Measurements from ENCODE around the gene FAM50B.

FAM50B gene

DNA sequence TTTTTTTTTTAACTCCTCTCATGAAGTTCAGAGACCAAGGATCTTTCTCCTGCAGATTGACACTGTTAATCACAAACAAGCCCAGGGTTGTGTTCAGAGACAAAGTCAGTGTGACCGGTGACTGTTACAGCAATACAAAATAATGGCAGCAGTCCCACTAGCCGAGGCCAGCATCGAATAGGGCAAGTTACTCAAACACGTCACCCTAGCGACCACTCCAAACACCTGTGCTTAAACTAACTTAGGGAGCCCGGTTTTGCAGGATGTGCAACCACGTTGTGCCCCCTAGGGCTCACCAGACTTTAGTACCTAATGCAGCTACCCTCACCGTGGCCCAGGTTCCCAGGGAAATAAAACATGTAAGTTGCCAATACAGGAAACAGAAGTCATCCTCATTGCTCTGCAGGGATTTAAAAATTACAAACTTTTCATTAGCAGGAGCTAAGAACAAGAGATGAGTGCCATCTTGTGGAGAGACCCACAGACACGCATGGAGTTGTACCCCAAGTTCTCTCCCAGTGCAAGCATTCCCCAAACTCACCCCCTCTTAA, 38.1 kb downstream of the FAM50B start:
- H3K4me1 Mint-ChIP-seq, result no peaks in the 10 kb centered on the region
- no peak for DNase-seq (ENCODE audit: low spot score in 2 of 2)
- ATAC-seq, result peak; percentile 39
- H3K27ac Mint-ChIP-seq, result no peak overlapping the region
- no peaks in the 10 kb centered on the region for H3K9me3 Mint-ChIP-seq
- H3K4me3 Mint-ChIP-seq, result no peak overlapping the region
- H3K36me3 Mint-ChIP-seq, result no peaks in the 10 kb centered on the region

- Mint-ChIP-seq H3K9me3 (no peaks in the 10 kb centered on the region), H3K36me3 (no peaks in the 10 kb centered on the region), H3K27ac (no peak overlapping the region), H3K4me1 (no peaks in the 10 kb centered on the region), H3K4me3 (no peak overlapping the region)
- ATAC-seq, result no peak
- DNase-seq (ENCODE audit: low spot score in 2 of 2), result no peak
These were observed 39.2 kb downstream of the FAM50B start for GRCh38 chr6:3888153-3888957.

DNA sequence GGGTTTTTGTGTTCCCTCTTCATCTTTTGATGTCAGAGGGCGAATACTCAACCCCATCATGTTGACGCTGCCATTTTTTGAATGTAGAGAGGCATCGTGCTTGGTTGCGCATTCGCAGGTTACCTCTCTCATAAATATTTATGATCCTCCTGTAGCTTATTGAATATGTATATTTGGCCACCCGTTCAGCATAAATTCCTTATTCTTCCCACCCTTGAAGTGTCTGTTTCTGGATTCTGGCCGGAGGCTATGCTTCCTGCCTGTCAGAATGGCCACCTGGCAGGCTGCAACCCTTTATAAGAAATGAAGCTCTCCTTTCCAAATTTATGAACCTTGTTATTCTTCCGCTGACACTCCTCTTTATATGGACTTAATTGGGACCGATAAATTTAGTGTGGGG, 40.9 kb downstream of the FAM50B start:
- Mint-ChIP-seq H3K36me3 (no peaks in the 10 kb centered on the region), H3K4me1 (no peaks in the 10 kb centered on the region), H3K27ac (no peak overlapping the region), H3K9me3 (no peaks in the 10 kb centered on the region), H3K4me3 (no peak overlapping the region)
- DNase-seq (ENCODE audit: low spot score in 2 of 2) (no peak), ATAC-seq (no peak)

DNA sequence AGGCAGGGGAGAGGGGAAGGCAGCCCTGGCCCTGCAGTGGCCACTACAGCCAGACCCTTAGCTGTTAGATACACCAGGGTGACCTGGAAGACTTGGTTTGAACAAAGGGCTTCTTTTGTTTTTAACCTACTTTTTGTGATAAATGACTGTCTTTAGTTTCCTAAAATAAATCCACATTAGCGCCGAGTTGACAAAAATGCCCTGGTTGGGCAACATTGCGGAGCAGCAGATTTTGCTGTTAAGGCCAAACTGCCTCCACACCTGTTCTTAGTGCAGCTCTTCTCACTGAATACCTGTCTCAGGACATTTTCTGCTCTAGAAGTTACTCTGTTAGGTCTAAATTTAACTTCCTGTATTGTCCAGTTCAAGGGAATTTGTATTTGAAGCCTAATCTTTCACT, 42.7 kb downstream of the FAM50B start:
- DNase-seq (ENCODE audit: low spot score in 2 of 2), result no peak
- H3K4me1 Mint-ChIP-seq, result no peaks in the 10 kb centered on the region
- H3K4me3 Mint-ChIP-seq, result no peak overlapping the region
- ATAC-seq, result no peak
- H3K9me3 Mint-ChIP-seq, result no peaks in the 10 kb centered on the region
- H3K27ac Mint-ChIP-seq, result no peak overlapping the region
- no peaks in the 10 kb centered on the region for H3K36me3 Mint-ChIP-seq

- H3K9me3 Mint-ChIP-seq, result no peaks in the 10 kb centered on the region
- DNase-seq (ENCODE audit: low spot score in 2 of 2) (no peak), ATAC-seq (no peak)
- no peak overlapping the region for H3K27ac Mint-ChIP-seq
- H3K36me3 Mint-ChIP-seq, result no peaks in the 10 kb centered on the region
- H3K4me3 Mint-ChIP-seq, result no peak overlapping the region
- H3K4me1 Mint-ChIP-seq, result no peaks in the 10 kb centered on the region
These were observed 43.4 kb downstream of the FAM50B start for GRCh38 chr6:3892603-3893002.

GRCh38 chr6:3893487-3893886, 44.3 kb downstream of the FAM50B start:
- H3K27ac Mint-ChIP-seq, result no peak overlapping the region
- no peaks in the 10 kb centered on the region for H3K36me3 Mint-ChIP-seq
- DNase-seq (ENCODE audit: low spot score in 2 of 2) (no peak), ATAC-seq (no peak)
- H3K4me1 Mint-ChIP-seq, result no peaks in the 10 kb centered on the region
- no peak overlapping the region for H3K4me3 Mint-ChIP-seq
- H3K9me3 Mint-ChIP-seq, result no peaks in the 10 kb centered on the region

DNA sequence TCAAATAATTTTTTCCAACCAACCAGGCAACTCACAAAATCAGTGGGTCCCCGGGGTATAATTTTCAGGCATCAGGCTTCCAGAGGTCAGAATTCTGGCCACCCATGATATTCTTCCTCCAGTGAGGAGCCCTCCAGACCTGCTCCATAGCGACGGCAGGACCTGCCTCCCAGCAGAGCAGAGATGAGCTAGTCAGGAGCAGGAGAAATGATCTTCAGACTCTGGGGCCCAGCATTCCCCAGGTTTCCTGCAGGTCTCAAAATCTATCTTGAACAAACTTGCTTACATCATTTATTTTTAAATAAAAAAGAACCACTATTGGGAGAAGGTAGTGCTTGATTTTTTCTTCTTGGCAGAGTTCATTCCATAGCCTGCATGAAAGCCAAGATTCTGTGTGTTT, 44.7 kb downstream of the FAM50B start:
- no peaks in the 10 kb centered on the region for H3K9me3 Mint-ChIP-seq
- ATAC-seq (no peak), DNase-seq (ENCODE audit: low spot score in 2 of 2) (no peak)
- no peaks in the 10 kb centered on the region for H3K4me1 Mint-ChIP-seq
- H3K27ac Mint-ChIP-seq, result no peak overlapping the region
- no peak overlapping the region for H3K4me3 Mint-ChIP-seq
- H3K36me3 Mint-ChIP-seq, result no peaks in the 10 kb centered on the region

DNA sequence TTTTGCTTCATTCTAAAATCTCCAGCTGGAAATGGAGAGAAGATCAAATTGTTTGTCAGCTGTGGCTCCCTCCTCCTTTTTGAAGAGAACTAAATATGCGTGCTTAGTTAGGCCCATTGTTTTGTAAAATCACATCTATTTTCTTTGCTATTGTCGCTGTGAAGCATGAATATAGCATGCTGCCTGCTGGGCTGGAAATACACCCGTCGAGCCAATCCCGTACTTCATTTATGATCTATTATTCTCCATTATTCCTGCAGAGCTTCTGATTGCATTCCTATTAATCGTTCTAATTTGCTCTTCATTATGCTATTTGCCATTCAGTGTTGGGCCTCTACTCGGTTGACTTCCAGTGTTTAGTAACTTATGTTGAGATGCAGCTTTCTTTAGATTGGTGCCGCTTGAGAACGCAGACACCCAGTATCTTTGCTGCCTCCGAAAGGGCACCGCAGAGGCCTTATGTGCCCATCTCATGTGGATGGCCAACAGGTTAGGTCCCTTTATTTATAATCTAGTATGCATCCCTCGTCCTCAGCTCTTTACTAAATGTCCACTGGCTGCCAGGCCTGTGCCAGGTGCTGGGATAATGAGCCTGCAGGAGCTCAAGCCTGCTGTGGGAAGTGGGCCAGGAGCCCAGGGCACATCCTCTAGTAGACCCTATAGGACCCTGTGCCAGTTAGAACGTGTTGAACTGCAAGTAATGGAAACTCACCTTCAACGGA, 45.6 kb downstream of the FAM50B start:
- Mint-ChIP-seq H3K36me3 (no peaks in the 10 kb centered on the region), H3K4me1 (no peaks in the 10 kb centered on the region), H3K27ac (no peak overlapping the region), H3K4me3 (no peak overlapping the region), H3K9me3 (no peaks in the 10 kb centered on the region)
- ATAC-seq, result no peak
- no peak for DNase-seq (ENCODE audit: low spot score in 2 of 2)

DNA sequence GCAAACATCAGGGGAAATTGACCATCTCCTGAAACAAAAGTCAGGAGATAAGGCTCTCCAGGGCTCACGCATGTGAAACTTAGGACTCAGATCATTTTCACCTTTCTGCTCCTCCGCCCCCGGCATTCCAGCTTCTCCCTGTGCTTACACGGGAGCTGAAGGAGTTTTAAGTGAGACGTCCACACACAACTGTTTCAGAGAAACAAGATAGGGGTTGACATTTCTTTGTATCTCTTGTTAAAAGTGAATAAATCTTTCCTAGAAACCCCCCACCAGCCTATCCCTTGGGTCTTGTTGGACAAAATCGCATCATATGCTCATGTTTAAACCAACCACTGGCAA, 46.1 kb downstream of the FAM50B start:
- ATAC-seq, result no peak
- Mint-ChIP-seq H3K27ac (no peak overlapping the region), H3K4me3 (no peak overlapping the region), H3K9me3 (no peaks in the 10 kb centered on the region), H3K36me3 (no peaks in the 10 kb centered on the region), H3K4me1 (no peaks in the 10 kb centered on the region)
- DNase-seq (ENCODE audit: low spot score in 2 of 2), result no peak

GRCh38 chr6:3895805-3896204, 46.6 kb downstream of the FAM50B start:
- Mint-ChIP-seq H3K27ac (no peak overlapping the region), H3K4me1 (no peaks in the 10 kb centered on the region), H3K9me3 (no peaks in the 10 kb centered on the region), H3K36me3 (no peaks in the 10 kb centered on the region), H3K4me3 (no peak overlapping the region)
- no peak for DNase-seq (ENCODE audit: low spot score in 2 of 2)
- no peak for ATAC-seq

DNA sequence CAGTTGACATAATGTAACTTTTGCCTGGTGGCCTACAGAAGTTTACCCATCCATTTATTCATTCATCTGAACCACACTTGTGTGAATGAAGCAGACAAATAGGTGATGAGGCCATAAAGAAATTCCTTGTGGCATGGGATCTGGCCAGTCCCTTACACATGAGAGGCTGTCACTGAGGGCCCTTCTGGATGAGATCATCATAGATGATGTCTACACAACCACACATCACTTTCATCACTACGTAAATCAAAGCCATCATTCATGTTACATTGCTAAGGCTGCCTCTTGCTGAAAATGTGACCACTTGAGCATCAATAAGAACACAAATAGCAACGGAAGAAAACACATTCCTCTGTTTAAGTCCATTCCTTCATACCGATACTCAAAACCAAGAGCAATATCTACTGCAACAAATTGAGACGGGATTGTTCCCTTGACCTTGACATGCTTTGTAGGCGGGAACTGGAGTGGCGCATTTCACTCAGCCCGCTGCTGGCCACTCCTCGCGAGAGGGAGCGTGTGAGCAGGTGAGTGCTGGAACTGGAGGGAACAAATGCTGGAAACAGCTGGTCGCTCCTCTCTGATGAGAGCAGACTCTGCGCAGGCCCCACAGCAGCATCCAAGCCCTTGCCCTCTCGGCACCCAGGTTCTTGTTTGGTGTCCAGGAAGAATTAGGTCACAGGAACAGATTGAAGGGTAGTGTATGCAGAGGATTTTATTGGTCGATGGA, 49.3 kb downstream of the FAM50B start:
- no peak for ATAC-seq
- Mint-ChIP-seq H3K9me3 (no peaks in the 10 kb centered on the region), H3K4me1 (no peaks in the 10 kb centered on the region), H3K27ac (no peak overlapping the region), H3K4me3 (no peak overlapping the region), H3K36me3 (no peaks in the 10 kb centered on the region)
- DNase-seq (ENCODE audit: low spot score in 2 of 2), result no peak

DNA sequence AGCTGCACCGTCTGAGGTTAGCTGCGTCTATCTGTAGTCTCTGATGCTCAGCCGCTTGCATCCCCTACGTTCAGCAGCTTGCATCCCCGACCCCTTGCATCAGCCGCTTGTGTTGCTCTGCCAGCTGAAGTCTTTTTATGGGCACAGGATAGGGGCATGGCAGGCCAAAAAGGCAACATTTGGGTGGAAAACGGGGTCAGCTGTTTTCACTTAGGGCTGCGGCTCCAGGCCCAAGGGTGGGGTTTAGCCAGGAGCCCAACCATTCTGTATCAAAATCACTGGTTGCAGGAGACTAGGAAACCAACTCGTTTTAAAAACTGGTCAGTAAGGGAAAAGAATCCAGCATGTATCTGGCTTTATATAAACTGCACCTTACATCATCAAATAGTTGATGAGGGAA, 49.9 kb downstream of the FAM50B start:
- Mint-ChIP-seq H3K4me1 (no peaks in the 10 kb centered on the region), H3K36me3 (no peaks in the 10 kb centered on the region), H3K9me3 (no peaks in the 10 kb centered on the region), H3K4me3 (no peak overlapping the region), H3K27ac (no peak overlapping the region)
- ATAC-seq, result no peak
- no peak for DNase-seq (ENCODE audit: low spot score in 2 of 2)

GRCh38 chr6:3899970-3900439, 50.8 kb downstream of the FAM50B start:
- no peaks in the 10 kb centered on the region for H3K36me3 Mint-ChIP-seq
- H3K4me3 Mint-ChIP-seq, result no peak overlapping the region
- no peak for DNase-seq (ENCODE audit: low spot score in 2 of 2)
- no peaks in the 10 kb centered on the region for H3K9me3 Mint-ChIP-seq
- H3K4me1 Mint-ChIP-seq, result no peaks in the 10 kb centered on the region
- no peak for ATAC-seq
- no peak overlapping the region for H3K27ac Mint-ChIP-seq
